Measurements from ENCODE around the gene JAK2.

Gene JAK2

GRCh38 chr9:4982721-4983482 lies 2.2 kb upstream of the JAK2 start:
- Histone ChIP-seq H3K4me1 (ENCODE audit: insufficient read depth, low read length) (peaks cover 4% of the 10 kb centered on the region; the same call in 1 of the 2 replicates), H3K27me3 (ENCODE audit: insufficient read depth, low read length) (peaks cover 42% of the 10 kb centered on the region), H3K27ac (ENCODE audit: low read length) (no peak overlapping the region), H3K36me3 (ENCODE audit: insufficient read depth, low read depth, low read length) (no peaks in the 10 kb centered on the region), H3K9me3 (ENCODE audit: insufficient read depth, low read depth, low read length) (no peaks in the 10 kb centered on the region), H3K9ac (ENCODE audit: low read depth, low read length) (no peak overlapping the region), H3K4me3 (ENCODE audit: low read length) (no peak overlapping the region)

- Histone ChIP-seq H3K4me1 (ENCODE audit: insufficient read depth, low read length) (peaks cover 4% of the 10 kb centered on the region; the same call in 1 of the 2 replicates), H3K27ac (ENCODE audit: low read length) (no peak overlapping the region), H3K27me3 (ENCODE audit: insufficient read depth, low read length) (peaks cover 42% of the 10 kb centered on the region), H3K36me3 (ENCODE audit: insufficient read depth, low read depth, low read length) (no peaks in the 10 kb centered on the region), H3K9me3 (ENCODE audit: insufficient read depth, low read depth, low read length) (no peaks in the 10 kb centered on the region), H3K9ac (ENCODE audit: low read depth, low read length) (peak overlapping the region; percentile 74; the same call in 1 of the 2 replicates), H3K4me3 (ENCODE audit: low read length) (peak overlapping the region; percentile 74)
These were observed 1.4 kb upstream of the JAK2 start for GRCh38 chr9:4983601-4984165.

GRCh38 chr9:4984171-4984620 lies 876 bp upstream of the JAK2 start:
- no peaks in the 10 kb centered on the region for H3K36me3 ChIP-seq (ENCODE audit: insufficient read depth, low read depth, low read length)
- H3K27me3 ChIP-seq (ENCODE audit: insufficient read depth, low read length), result peaks cover 42% of the 10 kb centered on the region
- H3K9ac ChIP-seq (ENCODE audit: low read depth, low read length), result peak overlapping the region; percentile 74; the same call in 1 of the 2 replicates
- H3K27ac ChIP-seq (ENCODE audit: low read length), result no peak overlapping the region
- H3K4me3 ChIP-seq (ENCODE audit: low read length), result peak overlapping the region; percentile 74
- H3K9me3 ChIP-seq (ENCODE audit: insufficient read depth, low read depth, low read length), result no peaks in the 10 kb centered on the region
- H3K4me1 ChIP-seq (ENCODE audit: insufficient read depth, low read length), result peaks cover 4% of the 10 kb centered on the region; the same call in 1 of the 2 replicates

- H3K36me3 ChIP-seq (ENCODE audit: insufficient read depth, low read depth, low read length), result no peaks in the 10 kb centered on the region
- H3K27me3 ChIP-seq (ENCODE audit: insufficient read depth, low read length), result peaks cover 42% of the 10 kb centered on the region
- no peaks in the 10 kb centered on the region for H3K9me3 ChIP-seq (ENCODE audit: insufficient read depth, low read depth, low read length)
- H3K27ac ChIP-seq (ENCODE audit: low read length), result no peak overlapping the region
- peak overlapping the region; percentile 31; the same call in 1 of the 2 replicates for H3K9ac ChIP-seq (ENCODE audit: low read depth, low read length)
- H3K4me1 ChIP-seq (ENCODE audit: insufficient read depth, low read length), result peaks cover 4% of the 10 kb centered on the region; the same call in 1 of the 2 replicates
- H3K4me3 ChIP-seq (ENCODE audit: low read length), result peak overlapping the region; percentile 74
These were observed 554 bp downstream of the JAK2 start for GRCh38 chr9:4985386-4986266.

GRCh38 chr9:4986296-4986695 lies 1.2 kb downstream of the JAK2 start:
- Histone ChIP-seq H3K27ac (ENCODE audit: low read length) (no peak overlapping the region), H3K9ac (ENCODE audit: low read depth, low read length) (no peak overlapping the region)

GRCh38 chr9:4986783-4987182 lies 1.7 kb downstream of the JAK2 start:
- Histone ChIP-seq H3K27me3 (ENCODE audit: insufficient read depth, low read length) (peaks cover 42% of the 10 kb centered on the region), H3K9ac (ENCODE audit: low read depth, low read length) (no peak overlapping the region), H3K4me1 (ENCODE audit: insufficient read depth, low read length) (peaks cover 4% of the 10 kb centered on the region; the same call in 1 of the 2 replicates), H3K9me3 (ENCODE audit: insufficient read depth, low read depth, low read length) (no peaks in the 10 kb centered on the region), H3K36me3 (ENCODE audit: insufficient read depth, low read depth, low read length) (no peaks in the 10 kb centered on the region), H3K27ac (ENCODE audit: low read length) (no peak overlapping the region), H3K4me3 (ENCODE audit: low read length) (no peak overlapping the region)

More at GRCh38 chr9:4986296-4986695, 1.2 kb downstream of the JAK2 start:
- H3K4me1 ChIP-seq (ENCODE audit: insufficient read depth, low read length), result peaks cover 4% of the 10 kb centered on the region; the same call in 1 of the 2 replicates
- H3K4me3 ChIP-seq (ENCODE audit: low read length), result peak overlapping the region; percentile 74
- H3K27me3 ChIP-seq (ENCODE audit: insufficient read depth, low read length), result peaks cover 42% of the 10 kb centered on the region
- H3K9me3 ChIP-seq (ENCODE audit: insufficient read depth, low read depth, low read length), result no peaks in the 10 kb centered on the region
- no peaks in the 10 kb centered on the region for H3K36me3 ChIP-seq (ENCODE audit: insufficient read depth, low read depth, low read length)

GRCh38 chr9:4987961-4988421 lies 2.9 kb downstream of the JAK2 start:
- Histone ChIP-seq H3K27ac (ENCODE audit: low read length) (no peak overlapping the region), H3K27me3 (ENCODE audit: insufficient read depth, low read length) (peaks cover 31% of the 10 kb centered on the region), H3K9me3 (ENCODE audit: insufficient read depth, low read depth, low read length) (no peaks in the 10 kb centered on the region), H3K36me3 (ENCODE audit: insufficient read depth, low read depth, low read length) (no peaks in the 10 kb centered on the region), H3K9ac (ENCODE audit: low read depth, low read length) (no peak overlapping the region), H3K4me1 (ENCODE audit: insufficient read depth, low read length) (peaks cover 4% of the 10 kb centered on the region; the same call in 1 of the 2 replicates), H3K4me3 (ENCODE audit: low read length) (no peak overlapping the region)

GRCh38 chr9:4992872-4993271 lies 7.8 kb downstream of the JAK2 start:
- no peaks in the 10 kb centered on the region for H3K36me3 ChIP-seq (ENCODE audit: insufficient read depth, low read depth, low read length)
- peaks cover 3% of the 10 kb centered on the region; the same call in 1 of the 2 replicates for H3K4me1 ChIP-seq (ENCODE audit: insufficient read depth, low read length)
- no peak overlapping the region for H3K9ac ChIP-seq (ENCODE audit: low read depth, low read length)
- no peak overlapping the region for H3K27ac ChIP-seq (ENCODE audit: low read length)
- H3K9me3 ChIP-seq (ENCODE audit: insufficient read depth, low read depth, low read length), result no peaks in the 10 kb centered on the region
- H3K4me3 ChIP-seq (ENCODE audit: low read length), result no peak overlapping the region
- H3K27me3 ChIP-seq (ENCODE audit: insufficient read depth, low read length), result no peaks in the 10 kb centered on the region

GRCh38 chr9:4994166-4994890 lies 9.3 kb downstream of the JAK2 start:
- Histone ChIP-seq H3K36me3 (ENCODE audit: insufficient read depth, low read depth, low read length) (no peaks in the 10 kb centered on the region), H3K4me1 (ENCODE audit: insufficient read depth, low read length) (peaks cover 3% of the 10 kb centered on the region; the same call in 1 of the 2 replicates), H3K27me3 (ENCODE audit: insufficient read depth, low read length) (no peaks in the 10 kb centered on the region), H3K9ac (ENCODE audit: low read depth, low read length) (no peak overlapping the region), H3K9me3 (ENCODE audit: insufficient read depth, low read depth, low read length) (no peaks in the 10 kb centered on the region), H3K27ac (ENCODE audit: low read length) (no peak overlapping the region), H3K4me3 (ENCODE audit: low read length) (no peak overlapping the region)

GRCh38 chr9:4997196-4997595 lies 12.1 kb downstream of the JAK2 start:
- Histone ChIP-seq H3K4me3 (ENCODE audit: low read length) (no peak overlapping the region), H3K9me3 (ENCODE audit: insufficient read depth, low read depth, low read length) (no peaks in the 10 kb centered on the region), H3K4me1 (ENCODE audit: insufficient read depth, low read length) (peaks cover 12% of the 10 kb centered on the region)

GRCh38 chr9:4997631-4998030 lies 12.6 kb downstream of the JAK2 start:
- Histone ChIP-seq H3K27me3 (ENCODE audit: insufficient read depth, low read length) (no peaks in the 10 kb centered on the region), H3K4me1 (ENCODE audit: insufficient read depth, low read length) (peaks cover 12% of the 10 kb centered on the region), H3K4me3 (ENCODE audit: low read length) (no peak overlapping the region), H3K9me3 (ENCODE audit: insufficient read depth, low read depth, low read length) (no peaks in the 10 kb centered on the region), H3K9ac (ENCODE audit: low read depth, low read length) (no peak overlapping the region), H3K27ac (ENCODE audit: low read length) (no peak overlapping the region), H3K36me3 (ENCODE audit: insufficient read depth, low read depth, low read length) (no peaks in the 10 kb centered on the region)

More at GRCh38 chr9:4997196-4997595, 12.1 kb downstream of the JAK2 start:
- Histone ChIP-seq H3K27ac (ENCODE audit: low read length) (no peak overlapping the region), H3K9ac (ENCODE audit: low read depth, low read length) (no peak overlapping the region), H3K27me3 (ENCODE audit: insufficient read depth, low read length) (no peaks in the 10 kb centered on the region), H3K36me3 (ENCODE audit: insufficient read depth, low read depth, low read length) (no peaks in the 10 kb centered on the region)

Data from iPS-20b (cell line).